ENCODE measurements around the gene NADSYN1.

The NADSYN1 gene

GRCh38 chr11:71490044-71490730 is 37.2 kb downstream of the NADSYN1 start:
- H3K4me3 ChIP-seq (ENCODE audit: low read length): no peak overlapping the region
- DNase-seq (ENCODE audit: low read depth): no peak
- TF ChIP-seq, protein P1, sequence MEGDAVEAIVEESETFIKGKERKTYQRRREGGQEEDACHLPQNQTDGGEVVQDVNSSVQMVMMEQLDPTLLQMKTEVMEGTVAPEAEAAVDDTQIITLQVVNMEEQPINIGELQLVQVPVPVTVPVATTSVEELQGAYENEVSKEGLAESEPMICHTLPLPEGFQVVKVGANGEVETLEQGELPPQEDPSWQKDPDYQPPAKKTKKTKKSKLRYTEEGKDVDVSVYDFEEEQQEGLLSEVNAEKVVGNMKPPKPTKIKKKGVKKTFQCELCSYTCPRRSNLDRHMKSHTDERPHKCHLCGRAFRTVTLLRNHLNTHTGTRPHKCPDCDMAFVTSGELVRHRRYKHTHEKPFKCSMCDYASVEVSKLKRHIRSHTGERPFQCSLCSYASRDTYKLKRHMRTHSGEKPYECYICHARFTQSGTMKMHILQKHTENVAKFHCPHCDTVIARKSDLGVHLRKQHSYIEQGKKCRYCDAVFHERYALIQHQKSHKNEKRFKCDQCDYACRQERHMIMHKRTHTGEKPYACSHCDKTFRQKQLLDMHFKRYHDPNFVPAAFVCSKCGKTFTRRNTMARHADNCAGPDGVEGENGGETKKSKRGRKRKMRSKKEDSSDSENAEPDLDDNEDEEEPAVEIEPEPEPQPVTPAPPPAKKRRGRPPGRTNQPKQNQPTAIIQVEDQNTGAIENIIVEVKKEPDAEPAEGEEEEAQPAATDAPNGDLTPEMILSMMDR (conservative IDR thresholded peaks at IDR 0.05; ENCODE audit: low read depth, low read length): no peak

- TF ChIP-seq, protein P1 (conservative IDR thresholded peaks at IDR 0.05; ENCODE audit: low read depth, low read length): no peak
- no peak overlapping the region for H3K4me3 ChIP-seq (ENCODE audit: low read length)
- DNase-seq (ENCODE audit: low read depth): no peak
These were observed 37.9 kb downstream of the NADSYN1 start for GRCh38 chr11:71490731-71491390.

GRCh38 chr11:71491531-71491930 is 38.5 kb downstream of the NADSYN1 start:
- no peak for DNase-seq (ENCODE audit: low read depth)
- TF ChIP-seq, protein P1 (conservative IDR thresholded peaks at IDR 0.05; ENCODE audit: low read depth, low read length): no peak
- H3K4me3 ChIP-seq (ENCODE audit: low read length): no peak overlapping the region

DNA sequence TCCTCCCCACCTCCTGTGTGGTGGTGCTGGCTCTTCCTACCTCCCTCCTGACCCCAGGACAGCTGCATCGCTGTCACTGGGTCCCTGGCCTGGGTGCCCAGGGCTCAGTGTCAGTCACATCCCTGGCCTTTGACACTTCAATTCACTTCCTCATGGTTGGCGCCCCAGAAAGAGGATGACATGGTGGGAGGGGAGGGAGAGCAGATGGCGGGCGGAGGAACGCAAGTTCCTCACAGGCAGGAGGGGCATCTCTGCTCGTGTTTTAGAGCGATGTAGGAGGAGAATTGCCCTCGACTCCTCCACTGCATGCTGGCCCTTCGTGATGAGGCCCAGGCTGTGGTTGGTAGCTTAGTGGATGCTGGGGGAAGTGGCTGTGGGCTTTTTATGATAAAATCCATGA is 38.9 kb downstream of the NADSYN1 start:
- TF ChIP-seq, protein P1 (conservative IDR thresholded peaks at IDR 0.05; ENCODE audit: low read depth, low read length): no peak
- DNase-seq (ENCODE audit: low read depth): no peak
- H3K4me3 ChIP-seq (ENCODE audit: low read length): no peak overlapping the region

GRCh38 chr11:71495286-71496230 is 42.6 kb downstream of the NADSYN1 start:
- TF ChIP-seq, protein P1 (conservative IDR thresholded peaks at IDR 0.05; ENCODE audit: low read depth, low read length): no peak
- no peak overlapping the region for H3K4me3 ChIP-seq (ENCODE audit: low read length)
- no peak for DNase-seq (ENCODE audit: low read depth)

DNA sequence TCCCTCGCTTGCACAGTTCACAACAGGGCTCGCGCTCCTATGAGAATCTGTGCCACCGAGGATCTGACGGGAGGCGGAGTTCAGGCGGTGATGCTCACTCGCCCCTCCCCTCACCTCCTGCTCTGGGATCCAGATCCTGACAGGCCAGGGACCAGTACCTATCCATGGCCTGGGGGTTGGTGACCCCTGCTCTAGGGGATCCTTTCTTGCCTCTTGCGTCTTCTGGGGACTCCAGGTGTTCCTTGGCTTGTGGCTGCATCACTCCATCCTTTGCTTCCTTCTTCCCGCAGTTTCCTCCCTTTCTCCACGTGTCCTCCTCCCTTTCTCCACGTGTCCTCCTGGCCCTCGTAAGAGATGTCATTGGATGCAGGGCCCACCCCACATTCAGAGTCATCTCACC is 43.4 kb downstream of the NADSYN1 start:
- H3K4me3 ChIP-seq (ENCODE audit: low read length): no peak overlapping the region
- TF ChIP-seq, protein P1 (conservative IDR thresholded peaks at IDR 0.05; ENCODE audit: low read depth, low read length): no peak
- no peak for DNase-seq (ENCODE audit: low read depth)

Data from retinal pigment epithelial cell (primary cell).